ENCODE measurements around the gene MTCL1.

DNA sequence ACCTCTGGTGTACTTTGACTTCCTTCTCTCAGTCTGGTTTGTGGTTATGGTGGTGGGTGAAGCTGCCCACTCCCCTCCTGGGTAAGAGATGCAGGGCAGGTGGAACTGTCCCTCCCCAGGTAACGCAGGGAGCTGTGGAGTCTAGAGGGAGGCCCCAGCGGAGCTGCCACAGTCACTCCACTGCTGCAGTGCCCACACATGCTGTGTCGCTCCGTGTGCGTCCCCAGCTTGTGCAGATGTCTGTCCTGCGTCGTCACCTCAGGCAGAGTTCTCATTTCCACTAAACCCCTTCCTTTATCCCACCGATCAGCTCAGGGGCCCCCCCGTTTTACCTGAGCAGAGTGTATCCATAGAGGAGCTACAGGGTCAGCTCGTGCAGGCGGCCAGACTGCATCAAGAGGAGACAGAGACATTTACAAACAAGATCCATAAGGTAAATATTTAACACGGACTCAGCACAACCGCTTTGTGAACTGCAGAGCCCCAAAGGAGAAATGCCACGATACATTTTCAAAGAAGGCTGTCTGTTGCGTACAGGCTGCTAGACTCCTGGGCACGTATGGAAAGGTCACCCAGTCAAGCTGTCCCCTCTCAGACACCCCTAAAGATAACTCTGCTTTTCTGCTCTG lies 87.4 kb downstream of the MTCL1 start:
- no peak for TF ChIP-seq REST (IDR thresholded peaks at IDR 0.05; ENCODE audit: insufficient read depth in 1 of 2, low read depth in 2 of 2, low read length in 2 of 2)
- no peak for TF ChIP-seq POLR2AphosphoS5 (IDR thresholded peaks at IDR 0.05; ENCODE audit: low read depth, low read length)

Measured in PFSK-1 (cell line).